GM19455 (cell line): Measurements from ENCODE around the gene RFX2.
A peak's percentile ranks its signal among the peaks of the same experiment; 100 is the strongest.
"Not testable (repeated sequence)": the region's sequence is repeated elsewhere in the genome, so short reads cannot be mapped to it uniquely, and the experiment has no call there.

Experiments
- ATAC-seq: cut with Tn5 transposase; IDR thresholded peaks from one replicate; pipeline ENCODE4 v1.9.1; 2021; ENCODE audit not compliant: unreplicated experiment

Gene RFX2

GRCh38 chr19:6110360-6110977 lies at the start of gene RFX2:
Gene RFX2 (minus strand): TSS chr19:6110500. CDS start chr19:6047496, 63,004 bp downstream.
- peak; percentile 90 for ATAC-seq

GRCh38 chr19:6156033-6156432 lies 45.7 kb upstream of the RFX2 start:
- no peak for ATAC-seq

- no peak for ATAC-seq
Observed at GRCh38 chr19:6150289-6150688, 40.0 kb upstream of the RFX2 start.

- ATAC-seq = no peak
Observed at GRCh38 chr19:6141217-6141616, 30.9 kb upstream of the RFX2 start.

- no peak for ATAC-seq
Observed at GRCh38 chr19:6138511-6138910, 28.2 kb upstream of the RFX2 start.

GRCh38 chr19:6138066-6138465 lies 27.8 kb upstream of the RFX2 start:
- no peak for ATAC-seq

- ATAC-seq = no peak
Observed at GRCh38 chr19:6133231-6133630, 22.9 kb upstream of the RFX2 start.

GRCh38 chr19:6132482-6132881 lies 22.2 kb upstream of the RFX2 start:
- ATAC-seq = no peak

GRCh38 chr19:6127716-6128335 lies 17.5 kb upstream of the RFX2 start:
- ATAC-seq = no peak

GRCh38 chr19:6126335-6126974 lies 16.2 kb upstream of the RFX2 start:
- no peak for ATAC-seq

GRCh38 chr19:6125571-6125989 lies 15.3 kb upstream of the RFX2 start:
- ATAC-seq = no peak

- no peak for ATAC-seq
Observed at GRCh38 chr19:6119031-6119430, 8.7 kb upstream of the RFX2 start.

- ATAC-seq = no peak
Observed at GRCh38 chr19:6118043-6118442, 7.7 kb upstream of the RFX2 start.

- no peak for ATAC-seq
Observed at GRCh38 chr19:6117534-6117933, 7.2 kb upstream of the RFX2 start.

- no peak for ATAC-seq
Observed at GRCh38 chr19:6116749-6117430, 6.6 kb upstream of the RFX2 start.

GRCh38 chr19:6115992-6116391 lies 5.7 kb upstream of the RFX2 start:
- no peak for ATAC-seq

- no peak for ATAC-seq
Observed at GRCh38 chr19:6113616-6114188, 3.4 kb upstream of the RFX2 start.

- no peak for ATAC-seq
Observed at GRCh38 chr19:6109947-6110346, 353 bp downstream of the RFX2 start.

- no peak for ATAC-seq
Observed at GRCh38 chr19:6108721-6109633, 1.3 kb downstream of the RFX2 start.

- not testable (repeated sequence) for ATAC-seq
Observed at GRCh38 chr19:6106643-6107294, 3.5 kb downstream of the RFX2 start.
